Uterine smooth muscle cell (primary cell): ENCODE measurements around the gene OR2T6. TPM values are rescaled to one million over a fixed set of nuclear protein-coding genes. Genes with fewer than 3 reads are reported as not detected.

Experiments
- total RNA-seq: library from RNA; depleted of rRNA; stranded (reverse); fragments of >200 nt; gene quantifications from 2 replicates; pipeline ENCODE4 v1.2.3, GENCODE V29; 2014

Gene OR2T6, protein sequence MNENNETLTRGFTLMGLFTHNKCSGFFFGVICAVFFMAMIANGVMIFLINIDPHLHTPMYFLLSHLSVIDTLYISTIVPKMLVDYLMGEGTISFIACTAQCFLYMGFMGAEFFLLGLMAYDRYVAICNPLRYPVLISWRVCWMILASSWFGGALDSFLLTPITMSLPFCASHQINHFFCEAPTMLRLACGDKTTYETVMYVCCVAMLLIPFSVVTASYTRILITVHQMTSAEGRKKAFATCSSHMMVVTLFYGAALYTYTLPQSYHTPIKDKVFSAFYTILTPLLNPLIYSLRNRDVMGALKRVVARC
- not detected in 2 replicates for total RNA-seq

DNA sequence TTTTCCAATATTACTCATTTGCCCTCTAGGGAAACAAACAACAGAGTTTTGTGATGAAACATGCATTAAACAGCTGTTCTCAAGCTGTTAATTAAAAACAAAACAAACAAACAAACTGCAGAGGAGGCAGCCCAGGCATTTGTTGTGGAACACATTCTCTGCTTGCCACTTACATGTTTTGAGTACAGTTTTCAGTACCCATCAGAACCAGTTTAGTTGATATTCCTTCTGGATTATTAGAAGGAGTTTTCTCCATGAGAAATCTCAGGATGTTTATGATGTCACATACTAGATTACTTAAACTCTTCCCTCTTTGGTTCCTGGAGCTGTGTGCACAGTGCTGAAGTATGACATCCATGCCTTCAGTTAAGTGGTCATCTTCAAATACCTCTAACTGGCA is at the start of gene OR2T6:
OR2T6 (plus strand) TSS at position 301 of the 400 bp plus-strand sequence. CDS start 11,863 bp downstream, outside the sequence.

DNA sequence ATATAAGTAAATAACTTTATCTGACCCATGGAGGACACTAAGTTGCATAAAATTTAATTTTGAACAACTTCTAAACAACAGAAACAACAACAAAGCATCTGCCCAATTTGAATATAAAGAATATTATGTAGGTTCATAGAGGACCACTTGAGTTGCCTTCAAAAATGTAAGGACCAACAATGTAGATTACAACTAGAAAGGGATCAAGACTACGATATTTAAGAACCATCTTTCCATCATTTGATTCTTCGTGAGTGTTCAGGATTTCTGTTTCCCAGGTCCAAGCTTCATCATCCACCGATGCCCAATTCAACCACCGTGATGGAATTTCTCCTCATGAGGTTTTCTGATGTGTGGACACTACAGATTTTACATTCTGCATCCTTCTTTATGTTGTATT is 27.1 kb upstream of the OR2T6 start, which contains the start of gene OR14C36:
OR14C36 (plus strand) TSS at position 301 of the 400 bp plus-strand sequence; CDS start at position 301, 0 bp downstream.

DNA sequence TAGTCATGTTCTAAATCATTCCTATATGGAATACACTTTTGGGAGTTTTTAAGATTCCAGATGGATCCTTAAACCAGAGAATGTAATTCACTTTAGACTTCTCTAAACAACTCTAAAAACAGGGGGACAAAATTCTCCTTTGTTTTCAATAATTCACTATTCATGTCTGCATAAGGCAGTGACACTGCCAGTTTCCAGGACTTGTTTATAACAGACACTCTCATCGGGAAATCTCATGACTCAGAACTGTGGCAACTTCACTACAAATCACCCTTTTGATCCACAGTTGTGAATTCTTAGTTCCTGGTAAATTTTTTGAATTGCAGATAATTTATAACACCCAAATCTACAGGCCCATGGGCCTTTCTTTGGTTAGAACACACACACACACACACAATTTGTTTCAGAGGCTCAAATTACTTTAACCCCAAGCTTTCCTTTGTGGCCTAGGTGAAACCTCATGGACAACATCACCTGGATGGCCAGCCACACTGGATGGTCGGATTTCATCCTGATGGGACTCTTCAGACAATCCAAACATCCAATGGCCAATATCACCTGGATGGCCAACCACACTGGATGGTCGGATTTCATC is 14.3 kb upstream of the OR2T6 start, which contains the start of gene OR2T4:
OR2T4 (plus strand) TSS at position 545 of the 595 bp plus-strand sequence; CDS start at position 545, 0 bp downstream.

DNA sequence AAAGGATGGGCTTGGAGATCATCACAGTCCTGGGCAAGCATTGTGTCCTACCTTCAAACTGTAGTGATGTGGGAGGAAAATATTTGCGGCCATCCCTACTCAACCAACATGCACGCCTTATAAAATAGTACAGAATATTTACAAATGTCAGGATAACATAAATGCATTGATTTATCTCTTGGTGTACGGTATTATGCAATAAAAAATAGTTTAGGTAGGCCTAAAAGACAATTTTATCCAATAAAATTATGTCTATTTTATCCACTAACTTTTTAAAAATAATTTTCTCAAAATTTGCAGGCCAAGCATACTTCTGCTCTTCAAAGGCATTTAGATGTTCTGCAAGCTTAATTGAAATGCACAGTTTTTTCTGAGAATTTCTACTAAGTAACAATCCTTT is 27.2 kb downstream of the OR2T6 start, which contains the start of gene OR2T1:
OR2T1 (plus strand) TSS at position 301 of the 400 bp plus-strand sequence. CDS start 3,100 bp downstream, outside the sequence.

Other genes starting within 250 kb of the OR2T6 start
- gene OR2M5, start 230.6 kb upstream of the OR2T6 start, total RNA-seq = not detected in 2 replicates
- not detected in 2 replicates for gene OR2M2, start 200.9 kb upstream of the OR2T6 start, total RNA-seq
- gene OR2M3, start 178.5 kb upstream of the OR2T6 start, total RNA-seq = not detected in 2 replicates
- gene OR2M4, start 144.3 kb upstream of the OR2T6 start, total RNA-seq = not detected in 2 replicates
- gene OR2T33, start 97.8 kb upstream of the OR2T6 start, total RNA-seq = not detected in 2 replicates
- gene OR2T12, start 72.3 kb upstream of the OR2T6 start, total RNA-seq = not detected in 2 replicates
- not detected in 2 replicates for gene OR2M7, start 51.2 kb upstream of the OR2T6 start, total RNA-seq
- not detected in 2 replicates for gene OR14C36, start 27.0 kb upstream of the OR2T6 start, total RNA-seq
- not detected in 2 replicates for gene OR2T4, start 14.1 kb upstream of the OR2T6 start, total RNA-seq
- not detected in 2 replicates for gene OR2T1, start 27.3 kb downstream of the OR2T6 start, total RNA-seq
- gene OR2T2, start 69.9 kb downstream of the OR2T6 start, total RNA-seq = not detected in 2 replicates
- not detected in 2 replicates for gene OR2T3, start 97.6 kb downstream of the OR2T6 start, total RNA-seq
- gene OR2T5, start 112.8 kb downstream of the OR2T6 start, total RNA-seq = not detected in 2 replicates
- gene OR2G6, start 132.3 kb downstream of the OR2T6 start, total RNA-seq = not detected in 2 replicates
- gene OR2T29, start 187.0 kb downstream of the OR2T6 start, total RNA-seq = not detected in 2 replicates
- not detected in 2 replicates for gene OR2T34, start 199.0 kb downstream of the OR2T6 start, total RNA-seq
- gene OR2T10, start 222.0 kb downstream of the OR2T6 start, total RNA-seq = not detected in 2 replicates